Measurements from ENCODE around the gene ZP1.

Gene ZP1

GRCh38 chr11:60910281-60910687 lies 42.9 kb downstream of the ZP1 start:
- TF ChIP-seq, protein P1, sequence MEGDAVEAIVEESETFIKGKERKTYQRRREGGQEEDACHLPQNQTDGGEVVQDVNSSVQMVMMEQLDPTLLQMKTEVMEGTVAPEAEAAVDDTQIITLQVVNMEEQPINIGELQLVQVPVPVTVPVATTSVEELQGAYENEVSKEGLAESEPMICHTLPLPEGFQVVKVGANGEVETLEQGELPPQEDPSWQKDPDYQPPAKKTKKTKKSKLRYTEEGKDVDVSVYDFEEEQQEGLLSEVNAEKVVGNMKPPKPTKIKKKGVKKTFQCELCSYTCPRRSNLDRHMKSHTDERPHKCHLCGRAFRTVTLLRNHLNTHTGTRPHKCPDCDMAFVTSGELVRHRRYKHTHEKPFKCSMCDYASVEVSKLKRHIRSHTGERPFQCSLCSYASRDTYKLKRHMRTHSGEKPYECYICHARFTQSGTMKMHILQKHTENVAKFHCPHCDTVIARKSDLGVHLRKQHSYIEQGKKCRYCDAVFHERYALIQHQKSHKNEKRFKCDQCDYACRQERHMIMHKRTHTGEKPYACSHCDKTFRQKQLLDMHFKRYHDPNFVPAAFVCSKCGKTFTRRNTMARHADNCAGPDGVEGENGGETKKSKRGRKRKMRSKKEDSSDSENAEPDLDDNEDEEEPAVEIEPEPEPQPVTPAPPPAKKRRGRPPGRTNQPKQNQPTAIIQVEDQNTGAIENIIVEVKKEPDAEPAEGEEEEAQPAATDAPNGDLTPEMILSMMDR (conservative IDR thresholded peaks at IDR 0.05; ENCODE audit: low read length): no peak
- no peak for DNase-seq (ENCODE audit: low read depth)

DNA sequence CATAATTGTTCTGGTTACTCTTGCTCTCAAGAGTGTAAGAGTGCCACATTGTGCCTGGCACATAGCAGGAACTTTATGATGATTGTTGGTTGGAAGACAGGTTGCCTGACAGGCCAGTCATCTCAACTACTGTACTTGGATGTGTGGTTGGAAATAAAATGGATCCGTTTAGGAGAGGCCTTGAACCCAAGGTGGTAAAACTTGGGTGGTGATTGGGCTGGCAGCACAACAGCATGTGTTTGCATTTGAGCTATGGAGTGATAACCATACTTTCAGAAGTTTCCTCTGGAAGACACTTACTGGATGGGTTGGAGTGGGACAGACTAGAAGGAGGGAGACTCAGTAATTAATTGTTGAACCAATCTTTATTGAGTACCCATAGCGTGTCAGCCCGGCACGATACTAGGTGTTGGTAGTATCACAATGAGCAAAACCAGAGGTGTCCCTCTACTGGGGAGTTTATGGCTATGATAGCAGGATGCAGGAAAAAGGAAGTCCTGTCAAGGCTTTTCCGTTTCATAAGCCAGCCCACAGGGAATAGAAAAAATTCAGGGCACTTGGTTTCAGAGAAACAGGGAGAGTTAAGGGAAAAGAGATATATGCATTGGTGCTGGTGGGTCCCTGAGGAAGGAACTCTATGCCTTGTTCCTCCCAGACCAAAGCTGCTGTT lies 43.5 kb downstream of the ZP1 start:
- TF ChIP-seq, protein P1 (conservative IDR thresholded peaks at IDR 0.05; ENCODE audit: low read length): no peak
- no peak overlapping the region for H3K4me3 ChIP-seq (ENCODE audit: low read length)
- no peak for DNase-seq (ENCODE audit: low read depth)

More at GRCh38 chr11:60910281-60910687, 42.9 kb downstream of the ZP1 start:
- H3K4me3 ChIP-seq (ENCODE audit: low read length): no peak overlapping the region

GRCh38 chr11:60912223-60912850 lies 45.0 kb downstream of the ZP1 start:
- DNase-seq (ENCODE audit: low read depth): no peak
- TF ChIP-seq, protein P1 (conservative IDR thresholded peaks at IDR 0.05; ENCODE audit: low read length): no peak
- no peak overlapping the region for H3K4me3 ChIP-seq (ENCODE audit: low read length)

GRCh38 chr11:60912851-60913528 lies 45.6 kb downstream of the ZP1 start:
- DNase-seq (ENCODE audit: low read depth): no peak
- TF ChIP-seq, protein P1 (conservative IDR thresholded peaks at IDR 0.05; ENCODE audit: low read length): no peak
- no peak overlapping the region for H3K4me3 ChIP-seq (ENCODE audit: low read length)

DNA sequence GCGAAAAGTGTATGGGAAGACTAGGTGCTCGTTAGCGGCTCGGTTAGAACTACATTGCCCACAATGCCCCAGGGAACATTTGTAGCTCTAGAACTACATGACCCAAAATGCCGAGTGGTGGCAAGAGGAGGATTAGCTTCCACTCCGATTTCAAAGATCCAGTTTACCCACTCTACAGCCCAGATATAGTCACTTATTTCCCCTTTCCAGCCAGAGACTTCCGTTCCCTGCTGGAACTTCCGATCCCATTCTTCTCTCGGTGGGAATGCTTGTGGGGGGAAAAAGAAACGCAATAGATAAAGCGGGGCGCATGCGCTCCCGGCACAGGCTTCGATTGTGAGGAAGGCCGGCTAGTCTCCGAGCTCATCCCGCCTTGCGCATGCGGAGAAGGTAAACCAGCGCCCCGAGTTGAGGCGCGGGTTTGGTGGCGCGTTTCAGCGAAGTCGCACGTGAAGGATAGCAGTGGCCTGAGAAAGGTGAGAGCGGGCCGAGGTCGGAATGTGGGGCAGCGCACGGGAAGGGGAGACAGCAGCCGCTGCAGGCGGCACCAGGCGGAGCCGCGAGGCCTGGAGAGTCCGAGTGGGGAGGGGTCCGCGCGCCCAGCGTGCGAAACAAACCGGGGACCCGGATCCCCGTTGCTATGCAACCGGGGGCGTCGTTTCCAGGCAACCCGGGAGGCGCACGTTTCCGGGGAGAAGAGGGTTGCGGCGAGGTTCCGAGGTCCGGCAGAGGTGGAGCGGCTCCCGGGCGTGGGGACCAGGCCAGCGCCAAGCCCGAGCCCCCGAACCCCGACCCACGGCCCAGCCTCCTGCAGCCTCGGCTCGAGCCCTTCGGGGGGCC lies 46.7 kb downstream of the ZP1 start, which contains the start of gene TMEM109:
Gene TMEM109 (plus strand): TSS at position 366 of the 840 bp plus-strand sequence. CDS start 5,536 bp downstream, outside the sequence.
- H3K4me3 ChIP-seq (ENCODE audit: low read length): peak within 1 kb of the TSS; percentile 72
- DNase-seq (ENCODE audit: low read depth): peak; percentile 84
- TF ChIP-seq, protein P1 (conservative IDR thresholded peaks at IDR 0.05; ENCODE audit: low read length): no peak

GRCh38 chr11:60914633-60915247 lies 47.4 kb downstream of the ZP1 start:
- TF ChIP-seq, protein P1 (conservative IDR thresholded peaks at IDR 0.05; ENCODE audit: low read length): no peak
- peak overlapping the region; percentile 72 for H3K4me3 ChIP-seq (ENCODE audit: low read length)
- DNase-seq (ENCODE audit: low read depth): peak; percentile 11
